NK-92 treated with Interleukin-12 subunit alpha and Interleukin-12 subunit beta, amount 100 ng/mL, for 24 hours (cell line): Measurements from ENCODE around the gene ETV3.

Experiments used
- DNase-seq: peaks from one replicate; lab custom pipeline; 2025; lab: John Stamatoyannopoulos, UW

The ETV3 gene

DNA sequence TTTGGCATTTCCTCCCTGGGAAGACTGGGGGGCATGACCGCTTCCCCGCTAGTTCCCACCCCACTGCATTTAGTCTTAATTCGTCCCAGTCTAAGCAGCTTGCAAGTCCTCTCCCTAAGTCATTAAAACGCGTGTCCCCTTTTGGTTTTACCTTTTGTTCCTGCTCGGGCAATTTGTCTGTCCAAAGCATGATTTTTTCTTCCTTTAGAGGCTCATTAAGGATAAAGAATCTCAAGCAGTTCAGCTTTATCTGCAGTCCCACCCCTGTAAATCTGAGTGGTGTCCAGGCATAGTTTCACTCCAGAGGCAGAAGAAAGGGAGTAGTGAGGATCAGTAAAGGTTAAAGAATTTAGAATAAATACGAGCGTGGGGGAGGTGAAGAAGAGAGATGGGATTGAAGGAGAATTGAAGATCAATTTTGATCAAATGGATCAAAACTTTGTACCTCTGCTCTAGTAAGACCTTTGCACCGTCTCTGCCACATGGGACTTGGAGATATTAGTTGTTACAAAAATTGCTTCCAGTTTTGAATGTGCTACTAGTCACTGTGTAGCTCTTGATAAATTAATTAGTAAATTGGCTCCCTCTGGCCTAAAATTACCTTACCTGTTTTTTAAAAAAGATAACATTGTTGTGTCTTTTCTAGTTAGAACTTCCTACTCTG lies 989 bp upstream of the ETV3 start:
- DNase-seq, result no peak

DNA sequence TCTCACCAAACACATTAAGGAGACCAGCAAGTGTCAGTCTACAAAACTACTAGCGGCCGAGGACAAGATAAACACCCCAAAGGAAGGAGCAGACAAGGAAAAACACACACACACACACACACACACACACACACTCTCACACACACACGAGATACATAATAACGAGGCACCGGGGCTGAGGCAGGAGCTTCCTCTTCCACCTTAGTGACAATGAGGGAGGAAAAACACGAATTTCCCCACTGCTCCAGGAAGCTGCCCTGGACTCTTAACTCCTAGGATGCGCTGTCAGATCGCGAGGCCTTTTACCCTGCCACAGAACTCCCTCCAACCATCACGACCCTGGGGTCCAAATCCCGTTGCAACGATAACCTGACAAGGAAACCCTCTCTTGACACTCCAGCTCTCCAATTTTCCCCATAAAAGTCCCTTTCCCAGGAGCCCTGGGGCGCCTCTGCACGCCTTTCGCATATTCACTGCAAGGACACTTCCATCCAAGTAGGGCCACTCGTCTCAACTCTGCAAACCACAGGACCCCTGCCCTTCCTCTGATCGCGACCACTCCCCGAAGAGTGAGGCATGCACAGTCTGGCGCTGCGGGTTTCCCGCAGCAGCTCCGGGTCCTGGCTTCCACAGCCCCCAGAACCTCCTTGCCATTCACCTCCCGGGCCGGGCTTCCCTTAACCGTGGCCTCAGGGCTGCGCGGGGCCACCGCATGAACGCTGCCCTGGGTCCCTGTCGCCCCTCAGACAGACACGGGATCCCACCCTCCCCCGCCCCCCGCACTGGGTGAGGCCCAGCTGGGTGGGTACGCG lies 581 bp downstream of the ETV3 start:
- no peak for DNase-seq

DNA sequence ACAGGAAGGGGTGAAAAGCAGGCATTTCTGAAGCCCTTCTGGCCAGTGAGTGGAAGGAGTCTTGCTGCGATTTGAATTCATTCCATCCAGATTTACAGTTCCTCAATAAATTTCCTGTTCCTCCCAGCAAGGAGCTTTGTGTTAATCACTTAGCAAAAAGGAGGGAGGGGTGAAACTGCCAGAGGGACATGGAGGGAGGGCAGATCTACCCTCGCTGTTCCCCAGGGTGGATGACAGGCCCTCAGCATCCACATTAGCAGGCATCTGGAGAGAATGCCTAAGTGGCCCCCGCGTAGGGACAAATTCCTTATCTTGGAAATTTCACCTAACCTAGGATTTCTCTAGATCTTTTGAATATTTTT lies 1.2 kb downstream of the ETV3 start:
- no peak for DNase-seq

DNA sequence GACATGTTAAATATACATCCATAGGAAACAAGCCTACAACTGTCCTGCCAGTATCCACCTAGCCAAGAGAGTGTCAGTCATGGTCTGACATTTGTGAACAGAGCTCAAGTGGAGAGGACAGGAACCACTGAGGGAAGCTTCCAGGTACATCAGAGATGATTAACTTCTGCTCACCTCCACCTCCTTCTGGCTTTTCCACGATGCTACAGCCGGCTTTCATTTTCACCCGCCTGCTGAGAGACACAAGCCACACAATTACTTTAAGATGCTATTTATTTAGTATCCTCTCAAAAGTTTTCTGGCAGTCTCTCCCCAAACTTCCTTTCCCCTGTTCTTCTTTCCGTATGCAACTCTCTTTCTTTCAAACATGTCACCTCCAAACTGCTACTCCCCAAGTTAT lies 2.1 kb downstream of the ETV3 start:
- DNase-seq, result no peak

DNA sequence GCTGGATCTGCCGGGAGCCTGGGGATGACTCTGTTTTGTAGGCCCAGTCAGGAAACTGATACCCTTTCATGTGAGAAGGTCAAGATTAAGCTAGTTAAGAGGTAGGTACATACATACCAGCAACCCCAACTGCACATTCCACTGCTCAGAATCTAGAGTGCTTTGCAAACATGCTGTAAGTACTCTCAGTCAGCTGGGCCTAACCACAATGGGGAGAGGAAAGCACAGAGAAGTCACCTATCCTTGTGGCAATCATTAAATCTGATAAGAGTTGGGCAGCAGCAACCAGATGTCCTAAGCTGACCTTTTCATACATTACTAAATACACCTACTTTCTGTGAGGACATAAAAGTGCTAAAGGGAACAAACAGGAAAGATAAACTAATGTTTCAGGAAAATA lies 2.5 kb downstream of the ETV3 start:
- no peak for DNase-seq

DNA sequence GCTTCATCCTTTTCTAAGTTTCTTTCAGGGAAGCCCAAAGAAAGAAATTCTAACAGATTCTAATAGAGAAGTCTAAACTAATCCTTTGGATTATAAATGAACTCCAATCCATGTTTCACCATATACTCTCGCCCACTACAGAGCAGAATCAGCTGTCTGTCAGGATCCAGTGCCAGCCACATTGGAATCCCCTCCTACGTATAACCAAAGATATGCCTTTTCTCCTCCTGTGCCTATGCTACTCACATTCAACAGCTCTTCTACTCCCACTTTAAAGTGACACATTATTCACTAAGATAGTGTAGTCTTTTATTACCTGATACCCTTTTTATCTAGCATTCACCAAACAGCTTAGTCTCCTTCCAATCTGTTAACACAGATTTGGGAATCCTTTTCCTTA lies 3.1 kb downstream of the ETV3 start:
- no peak for DNase-seq

DNA sequence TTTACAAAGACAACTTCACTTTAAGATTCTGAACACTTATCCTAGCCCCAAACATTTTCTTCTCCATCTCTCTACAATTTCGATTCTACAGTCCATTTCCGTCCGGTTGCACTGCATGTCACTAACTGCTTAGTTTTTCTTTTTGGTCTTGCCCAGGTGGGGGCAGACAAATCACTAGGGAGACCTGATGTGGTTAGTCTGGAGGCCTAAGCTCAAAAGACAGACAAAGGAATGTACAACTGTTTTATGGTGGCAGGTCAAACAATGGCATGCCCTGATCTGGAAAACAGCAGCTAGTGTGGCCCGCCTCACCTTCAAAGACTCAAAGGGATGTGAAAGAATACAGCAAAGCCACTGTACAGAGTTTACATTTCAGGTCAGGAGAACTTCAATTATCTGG lies 3.8 kb downstream of the ETV3 start:
- no peak for DNase-seq

DNA sequence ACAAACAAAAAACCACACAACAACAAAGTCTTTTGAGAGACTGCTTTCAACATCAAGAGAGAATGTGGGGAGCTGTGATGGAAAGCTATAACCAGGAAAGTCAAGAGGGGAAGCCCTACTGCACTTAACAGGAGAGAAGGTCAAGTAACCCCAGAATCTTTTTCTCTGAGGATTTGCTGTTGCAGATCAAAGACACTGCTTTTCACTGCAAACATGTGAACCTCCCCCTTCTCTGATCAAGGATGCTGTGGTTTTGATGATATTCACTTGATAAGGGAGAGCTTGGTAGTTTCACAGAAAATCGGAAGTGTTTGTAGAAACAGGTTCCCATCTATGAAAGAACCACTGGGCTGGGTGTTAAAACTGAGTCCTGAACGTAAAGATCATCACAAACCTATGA lies 4.8 kb downstream of the ETV3 start:
- DNase-seq, result no peak

DNA sequence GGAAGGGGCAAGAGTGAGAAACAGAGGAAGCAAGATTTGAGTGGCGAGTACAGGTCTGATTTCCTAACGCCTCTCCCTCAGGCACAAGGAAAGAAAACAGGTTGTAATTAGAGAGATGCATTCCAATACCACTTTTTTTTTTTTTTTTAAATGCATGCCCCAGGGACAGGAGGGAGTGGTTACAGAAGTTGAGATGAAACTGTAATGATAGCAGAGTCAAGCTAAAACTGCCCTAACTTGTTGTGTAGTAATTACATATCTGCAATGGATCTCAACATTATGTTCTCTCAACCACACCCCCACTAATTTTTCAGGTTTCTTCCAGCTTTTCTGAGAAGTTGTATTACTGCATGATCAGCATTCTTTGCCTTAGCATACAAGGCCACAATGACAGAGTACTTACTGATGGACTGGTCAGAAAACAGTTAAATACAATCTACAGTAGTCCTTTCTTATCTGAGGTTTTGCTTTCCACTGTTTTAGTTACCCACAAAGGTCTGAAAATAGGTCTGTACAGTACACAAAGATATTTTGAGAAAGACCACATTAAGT lies 5.5 kb downstream of the ETV3 start:
- no peak for DNase-seq

DNA sequence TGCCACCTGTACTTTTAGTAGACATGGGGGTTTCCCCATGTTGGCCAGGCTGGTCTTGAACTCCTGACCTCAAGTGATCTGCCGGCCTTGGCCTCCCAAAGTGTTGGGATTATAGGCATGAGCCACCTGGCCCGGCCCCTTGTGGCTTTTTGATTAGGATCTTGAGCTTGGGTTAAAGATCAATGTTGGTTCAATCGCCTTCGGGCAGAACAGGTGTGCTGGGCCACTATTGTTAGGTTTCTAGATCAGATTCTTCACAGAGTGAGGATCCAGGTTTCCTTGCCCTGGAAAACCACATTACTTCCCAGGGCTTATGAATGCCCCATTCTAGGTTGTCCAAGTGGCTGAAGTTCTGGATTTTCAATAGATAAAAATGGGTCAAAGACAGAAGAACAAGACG lies 6.1 kb downstream of the ETV3 start:
- no peak for DNase-seq

DNA sequence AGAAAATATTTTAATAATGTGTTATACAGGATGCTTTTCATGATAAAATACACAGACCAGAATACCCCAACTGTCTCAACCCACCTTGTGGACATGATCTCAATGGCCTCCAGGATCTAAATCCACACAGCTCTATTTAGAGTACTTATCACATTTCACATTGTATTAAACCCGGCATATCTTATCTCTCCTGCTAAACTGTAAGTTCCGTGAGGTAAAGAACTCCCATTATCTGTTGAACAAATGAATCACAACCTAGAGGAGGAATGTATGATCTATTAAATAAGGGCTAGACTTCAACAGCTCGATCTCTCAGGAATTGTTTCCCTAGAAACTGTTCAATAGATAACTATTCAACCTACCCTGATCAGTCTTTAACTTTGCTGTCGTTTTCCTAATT lies 6.9 kb downstream of the ETV3 start:
- DNase-seq, result no peak

DNA sequence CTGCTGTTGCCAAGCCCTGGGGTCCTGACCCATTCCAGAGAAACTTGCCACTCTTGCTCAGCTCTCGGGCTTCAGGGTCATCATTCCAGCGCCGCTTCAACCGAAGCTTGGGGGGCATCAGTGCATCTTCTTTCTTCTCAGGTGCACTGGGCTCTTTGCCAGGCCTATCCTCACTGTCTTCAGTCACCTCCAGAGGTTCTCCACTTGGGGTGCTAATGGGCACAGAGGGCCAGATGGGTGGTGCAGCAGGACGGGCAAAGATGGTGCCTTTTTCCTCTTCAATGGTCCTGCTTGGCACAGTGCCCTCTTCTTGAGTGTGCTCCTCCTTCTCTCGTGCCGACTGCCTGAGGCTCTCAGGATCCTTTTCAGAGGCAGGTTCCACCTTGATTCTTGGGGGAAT lies 13.3 kb downstream of the ETV3 start:
- DNase-seq, result no peak

DNA sequence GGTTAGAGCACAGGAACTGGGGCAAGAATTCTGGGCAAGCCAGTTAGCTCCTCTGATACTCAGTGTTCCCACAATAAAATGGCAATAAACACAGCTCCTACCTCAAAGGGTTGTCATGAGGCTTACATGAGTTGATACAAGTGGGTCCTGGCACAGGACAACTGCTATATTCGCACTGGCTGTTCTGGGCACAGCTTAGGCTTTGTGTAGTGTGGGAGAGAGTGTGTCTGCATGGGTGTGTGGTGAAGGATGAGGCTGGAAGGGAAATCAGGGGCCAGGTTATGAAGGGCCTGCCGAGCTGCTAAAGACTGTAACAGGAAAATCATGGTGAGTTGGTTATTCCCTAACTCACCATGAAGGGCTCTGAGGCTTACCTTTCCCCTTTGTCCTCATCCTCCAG lies 18.7 kb downstream of the ETV3 start:
- no peak for DNase-seq

DNA sequence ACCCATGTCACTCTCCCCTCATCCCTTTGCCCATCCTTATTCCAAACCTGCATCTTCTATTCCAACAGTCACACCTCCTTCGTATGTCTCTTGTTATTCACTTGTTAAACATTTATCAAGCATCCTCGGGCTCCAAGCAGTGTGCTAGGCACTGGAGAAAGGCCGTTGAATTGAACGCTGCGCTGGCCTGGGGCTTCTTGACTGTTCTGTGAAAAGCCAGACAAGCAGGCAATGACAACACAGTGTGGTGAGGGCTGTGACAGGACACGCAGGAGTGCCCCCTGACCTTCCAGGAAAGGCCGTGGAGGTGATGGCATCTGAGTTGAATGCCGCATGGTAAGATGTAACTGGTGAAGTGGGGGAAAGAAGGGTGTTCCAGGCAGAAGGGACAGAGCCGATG lies 19.2 kb downstream of the ETV3 start:
- DNase-seq, result no peak

DNA sequence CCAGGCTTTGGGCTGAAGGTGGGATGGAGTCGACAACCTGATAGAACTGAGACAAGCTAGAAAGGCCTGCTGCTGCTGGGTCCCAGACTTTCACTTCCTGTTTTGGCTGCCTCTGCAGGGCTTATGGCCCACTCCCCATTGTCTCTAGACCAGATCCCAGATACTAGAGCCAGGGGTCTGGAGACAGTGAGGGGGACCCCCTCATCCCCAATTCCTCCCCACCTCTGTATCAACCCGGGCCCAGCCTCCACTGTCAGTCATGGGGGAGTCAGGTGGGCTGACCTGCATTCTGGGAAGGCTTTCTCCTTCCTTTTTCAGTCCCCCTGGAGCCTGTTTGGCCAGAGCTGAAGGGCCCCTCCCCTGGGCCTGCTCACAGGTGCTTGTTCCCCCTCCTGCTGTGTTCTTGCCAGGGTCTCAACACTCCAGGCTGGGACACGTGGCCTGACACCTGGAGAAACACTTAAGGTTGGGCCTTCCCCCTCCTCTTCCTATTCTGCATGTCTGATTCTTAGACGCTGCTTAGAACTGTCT lies 20.6 kb downstream of the ETV3 start:
- no peak for DNase-seq

DNA sequence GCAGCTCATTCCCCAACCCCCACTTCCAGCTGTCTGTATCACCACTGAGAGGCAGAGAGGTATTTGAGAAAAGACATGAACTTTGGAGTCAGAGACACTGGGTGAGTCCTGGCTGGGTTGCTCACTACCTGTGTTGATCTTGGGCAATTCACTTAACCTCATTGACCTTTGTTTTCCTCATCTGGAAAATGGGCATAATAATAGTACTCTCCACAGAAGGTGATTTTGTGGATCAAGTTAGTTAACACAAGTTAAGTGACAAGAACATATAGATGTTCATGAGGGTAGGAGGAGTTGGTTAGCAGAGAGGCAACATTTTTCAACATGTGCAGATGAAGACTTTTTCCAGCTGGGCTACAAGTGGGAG lies 21.5 kb downstream of the ETV3 start:
- no peak for DNase-seq

DNA sequence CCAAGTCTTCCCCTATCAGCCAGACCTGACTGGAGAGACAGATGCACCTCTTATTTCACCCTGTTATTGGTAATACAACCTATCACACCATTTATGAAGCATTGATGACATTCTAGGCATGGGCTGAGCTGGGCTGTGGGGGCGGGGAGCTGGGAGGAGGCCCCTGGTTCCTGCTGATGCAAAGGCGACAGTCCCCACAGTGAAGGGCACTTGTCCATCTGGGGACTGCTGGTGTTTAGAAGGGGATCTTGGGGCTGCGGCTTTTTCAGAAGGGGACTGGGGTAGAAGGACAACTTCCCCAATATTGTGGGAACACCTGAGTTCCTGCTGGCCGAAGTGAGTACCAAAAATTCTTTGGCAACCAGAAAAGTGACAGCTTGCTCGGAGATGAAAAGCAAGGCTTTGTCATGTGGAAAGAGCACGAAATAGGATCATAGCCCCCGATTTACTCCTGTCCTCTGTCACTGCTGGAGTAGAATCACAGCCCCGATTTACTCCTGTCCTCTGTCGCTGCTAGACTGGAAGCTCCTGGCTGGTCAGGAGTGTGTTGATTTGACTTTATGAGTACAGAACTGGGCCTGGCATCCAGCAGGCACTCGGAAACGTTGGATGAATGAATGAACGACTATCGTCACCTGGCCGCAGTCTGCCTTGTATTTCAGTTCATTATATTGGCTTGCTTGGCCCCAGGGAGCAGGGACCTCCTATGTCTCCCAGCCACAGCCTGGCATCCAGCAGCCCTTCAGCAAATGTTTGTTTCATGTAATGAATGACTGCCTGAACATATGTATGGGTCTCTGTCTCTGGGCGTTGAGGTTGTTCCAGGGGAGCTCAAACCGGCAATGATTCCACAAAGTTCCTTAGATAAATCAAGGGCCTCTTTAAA lies 22.1 kb downstream of the ETV3 start:
- DNase-seq, result no peak

DNA sequence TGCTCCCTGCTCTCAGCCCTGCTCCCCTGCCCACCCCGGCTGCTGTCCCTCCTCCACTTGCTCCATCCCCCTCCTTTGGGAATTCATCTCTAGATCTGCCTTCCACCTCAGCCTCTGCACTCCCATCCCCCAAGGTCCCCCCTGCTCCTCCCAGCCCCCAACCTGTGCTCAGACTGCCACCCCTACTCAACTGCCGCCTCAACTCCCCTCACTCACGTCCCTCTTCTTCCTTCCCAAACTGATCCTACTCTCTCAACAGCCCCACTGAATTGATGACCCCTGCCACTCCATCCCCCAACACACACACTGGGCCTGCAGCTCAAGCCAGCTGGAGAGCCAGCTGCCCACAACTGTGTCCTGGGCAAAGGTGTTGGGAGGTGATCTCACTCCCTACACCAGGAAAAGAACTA lies 22.8 kb downstream of the ETV3 start:
- no peak for DNase-seq

DNA sequence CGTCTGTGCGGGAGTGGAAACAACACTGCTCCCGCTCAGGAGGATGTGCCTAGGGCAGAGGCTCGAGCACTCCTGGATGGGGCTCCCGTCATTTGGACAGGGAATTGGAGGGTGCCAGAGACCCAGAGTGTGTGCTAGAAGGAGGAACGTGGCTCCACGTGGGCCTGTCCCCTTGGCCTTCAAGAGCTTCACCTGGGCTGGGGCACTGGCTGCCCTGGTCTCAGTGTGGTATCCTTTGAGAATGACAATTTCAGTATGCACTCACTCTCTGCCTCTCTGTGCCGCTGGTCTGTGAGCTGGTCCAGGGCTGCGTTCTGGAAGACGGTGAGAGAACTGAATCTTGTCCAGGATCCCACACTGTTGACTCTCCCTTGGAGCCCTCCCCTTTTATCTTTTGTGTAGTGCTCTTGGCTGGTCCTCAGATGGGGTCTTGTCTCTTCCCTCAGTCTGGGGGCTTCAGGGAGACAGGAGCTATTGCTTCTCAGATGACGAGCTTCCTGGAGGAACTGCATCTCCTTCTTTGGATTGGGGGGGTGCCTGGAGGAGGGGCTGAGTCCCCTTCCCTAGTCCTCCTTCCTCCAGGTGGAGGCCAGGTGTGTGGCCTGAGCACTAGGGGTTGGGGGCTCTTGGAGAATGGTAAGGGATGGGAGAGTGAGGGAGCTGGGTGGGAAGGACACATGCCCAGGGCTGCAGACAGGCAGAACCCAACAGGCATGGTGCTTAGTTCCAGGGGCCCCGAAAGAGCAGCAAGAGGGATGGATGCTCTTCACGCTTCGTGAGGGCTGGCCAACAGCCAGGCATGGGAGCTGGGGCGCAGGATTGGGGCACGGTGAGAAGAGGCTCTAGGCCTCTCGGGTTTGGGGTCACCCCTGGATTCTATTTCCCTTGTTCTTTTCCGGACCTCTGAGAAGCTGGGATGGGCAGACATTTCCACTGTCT lies 23.7 kb downstream of the ETV3 start:
- DNase-seq, result no peak

DNA sequence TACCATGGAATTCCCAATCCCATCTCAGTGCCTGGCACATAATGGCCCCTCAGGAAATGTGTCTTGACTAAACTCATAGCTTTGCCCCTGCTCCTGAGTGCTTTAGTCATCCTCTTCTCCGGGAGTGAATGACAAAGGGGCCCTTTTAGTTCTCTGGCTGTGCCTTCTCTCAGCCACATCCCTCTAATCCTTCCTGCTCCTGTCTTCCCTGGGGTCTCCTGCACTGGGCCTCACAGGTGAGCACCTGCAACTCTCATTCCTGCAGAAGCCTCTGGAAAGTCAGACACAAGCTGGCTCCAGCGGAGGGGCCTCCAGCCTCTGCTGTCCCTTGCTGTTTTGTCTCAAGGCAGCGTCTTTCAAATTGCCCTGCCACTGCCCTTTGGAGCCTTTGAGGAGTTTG lies 24.6 kb downstream of the ETV3 start:
- no peak for DNase-seq

DNA sequence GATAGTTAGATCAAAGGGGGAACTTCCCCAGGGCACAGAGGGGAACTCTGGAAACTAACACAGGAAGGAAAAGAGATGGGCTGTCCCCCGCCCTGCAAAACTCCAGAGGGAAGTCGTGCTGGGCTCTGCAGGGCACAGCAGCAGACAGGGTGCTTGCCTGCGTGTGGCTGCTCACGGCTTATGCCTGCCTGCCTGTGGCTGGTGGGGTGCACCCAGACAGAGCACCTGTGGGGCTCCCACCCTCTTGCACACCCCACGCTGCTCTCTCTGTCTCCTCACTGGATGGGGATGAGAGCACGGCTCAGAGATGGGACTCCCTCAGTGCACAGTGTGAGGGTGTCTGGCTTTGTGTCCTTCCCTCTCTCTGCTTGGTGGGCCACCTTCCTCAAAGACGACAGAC lies 25.1 kb downstream of the ETV3 start:
- DNase-seq, result no peak
